IMR-90 (cell line): Measurements from ENCODE around the gene IP6K3. TPM values are rescaled to one million over a fixed set of nuclear protein-coding genes. Genes with fewer than 3 reads are reported as not detected.

Experiments
- ATAC-seq: fragments of 200-7000 bp; cut with Tn5 transposase; 2 replicates; pipeline ENCODE4 v1.9.1; 2020; ENCODE audit warnings: low read depth, mild to moderate bottlenecking, moderate library complexity
- BruUV-seq: library from RNA; stranded (reverse); fragments of 400-500 nt; replicated peaks from 2 replicates; lab custom pipeline; 2021; lab: Mats Ljungman, UMichigan
- CTCF ChIA-PET: fragments of 300-600 bp; formaldehyde crosslinking; extraction: SDS; loops from one replicate; lab custom pipeline; 2021; ENCODE audit warnings: antibody characterized with exemption; lab: Yijun Ruan, JAX
- POLR2A ChIA-PET: fragments of 300-600 bp; sonication (Branson Sonifier 250); formaldehyde crosslinking; loops from one replicate; lab custom pipeline; 2022; ENCODE audit warnings: antibody characterized with exemption; ENCODE audit not compliant: unreplicated experiment; lab: Charles Lee
- DNase-seq: peaks from one replicate; pipeline ENCODE4 v3.0.0; 2013
- H2AFZ ChIP-seq: replicated peaks from 2 replicates; pipeline ENCODE3; 2013; ENCODE audit warnings: low read length, mild to moderate bottlenecking; ENCODE audit not compliant: poor library complexity
- H2AK5ac ChIP-seq: 2 replicates; pipeline ENCODE4 v1.6.1; 2013; ENCODE audit warnings: low read depth, low read length, inconsistent platforms
- H2AK9ac ChIP-seq: replicated peaks from 2 replicates; pipeline ENCODE3; 2013; ENCODE audit warnings: mild to moderate bottlenecking, low read depth, low read length, moderate library complexity; ENCODE audit not compliant: poor library complexity
- H2BK120ac ChIP-seq: 2 replicates; pipeline ENCODE4 v1.6.1; 2013; ENCODE audit warnings: low read depth, low read length, inconsistent platforms
- H2BK15ac ChIP-seq: 3 replicates; pipeline ENCODE4 v1.6.1; 2013; ENCODE audit warnings: low read depth, low read length, inconsistent platforms
- H2BK20ac ChIP-seq: 2 replicates; pipeline ENCODE4 v1.6.1; 2013; ENCODE audit warnings: low read depth, mild to moderate bottlenecking, inconsistent platforms, low read length, moderate library complexity
- H2BK5ac ChIP-seq: 2 replicates; pipeline ENCODE4 v1.6.1; 2013; ENCODE audit warnings: mild to moderate bottlenecking, low read depth, low read length, inconsistent platforms; ENCODE audit not compliant: poor library complexity, severe bottlenecking
- H3K14ac ChIP-seq: replicated peaks from 2 replicates; pipeline ENCODE4 v1.6.1; 2013; ENCODE audit warnings: low read depth, low read length, inconsistent platforms
- H3K18ac ChIP-seq: 2 replicates; pipeline ENCODE4 v1.6.1; 2013; ENCODE audit warnings: low read depth, low read length, control low read depth
- H3K23ac ChIP-seq: 2 replicates; pipeline ENCODE4 v1.6.1; 2013; ENCODE audit warnings: low read depth, low read length, inconsistent platforms
- H3K27ac ChIP-seq: 2 replicates; pipeline ENCODE4 v1.5.1; 2013; ENCODE audit warnings: mild to moderate bottlenecking, control low read depth, low read length; ENCODE audit not compliant: insufficient read depth
- H3K27me3 ChIP-seq: 2 replicates; pipeline ENCODE4 v1.6.1; 2013; ENCODE audit warnings: low read length; ENCODE audit not compliant: control insufficient read depth, insufficient read depth
- H3K36me3 ChIP-seq: 2 replicates; pipeline ENCODE4 v1.6.1; 2013; ENCODE audit warnings: low read length, mixed read lengths; ENCODE audit not compliant: control insufficient read depth, insufficient read depth
- H3K4ac ChIP-seq: 2 replicates; pipeline ENCODE4 v1.6.1; 2013; ENCODE audit warnings: low read depth, low read length, inconsistent platforms
- H3K4me1 ChIP-seq: 2 replicates; pipeline ENCODE4 v1.6.1; 2013; ENCODE audit warnings: low read length, mixed read lengths; ENCODE audit not compliant: control insufficient read depth, insufficient read depth
- H3K4me2 ChIP-seq: 2 replicates; pipeline ENCODE4 v1.6.1; 2013; ENCODE audit warnings: low read depth, mild to moderate bottlenecking, control low read depth, low read length, moderate library complexity
- H3K4me3 ChIP-seq: 2 replicates; pipeline ENCODE4 v1.5.1; 2013; ENCODE audit warnings: low read depth, mild to moderate bottlenecking, control low read depth, low read length, moderate library complexity; ENCODE audit not compliant: insufficient read depth
- H3K56ac ChIP-seq: 2 replicates; pipeline ENCODE4 v1.6.1; 2013; ENCODE audit warnings: low read length, inconsistent platforms; ENCODE audit not compliant: insufficient read depth; ENCODE audit errors: extremely low read depth
- H3K79me1 ChIP-seq, 2 experiments: 2 replicates each; pipeline ENCODE4 v1.6.1; 2013; ENCODE audit warnings: low read length in 2 of 2, inconsistent platforms in 1 of 2, low read depth in 1 of 2
- H3K9ac ChIP-seq: 2 replicates; pipeline ENCODE4 v1.6.1; 2013; ENCODE audit warnings: low read depth, low read length, control low read depth
- H3K9me1 ChIP-seq: 2 replicates; pipeline ENCODE4 v1.6.1; 2013; ENCODE audit warnings: low read length, inconsistent platforms; ENCODE audit not compliant: insufficient read depth
- H3K9me3 ChIP-seq: 2 replicates; pipeline ENCODE4 v1.6.1; 2013; ENCODE audit warnings: low read length; ENCODE audit not compliant: control insufficient read depth, insufficient read depth
- H4K20me1 ChIP-seq: 2 replicates; pipeline ENCODE4 v1.6.1; 2013; ENCODE audit warnings: low read length, inconsistent platforms; ENCODE audit not compliant: insufficient read depth
- H4K5ac ChIP-seq: 2 replicates; pipeline ENCODE4 v1.6.1; 2013; ENCODE audit warnings: mild to moderate bottlenecking, low read depth, low read length, control low read depth
- H4K8ac ChIP-seq, 2 experiments: 2 replicates each; pipeline ENCODE4 v1.6.1; 2013; ENCODE audit warnings: low read depth in 2 of 2, low read length in 2 of 2, control low read depth in 1 of 2, inconsistent platforms in 1 of 2
- H4K91ac ChIP-seq: 2 replicates; pipeline ENCODE4 v1.6.1; 2013; ENCODE audit warnings: low read depth, low read length, inconsistent platforms; ENCODE audit not compliant: insufficient read depth
- CEBPB ChIP-seq: IDR thresholded peaks from 2 replicates; pipeline ENCODE4 v1.6.1; 2012; ENCODE audit warnings: low read depth, low read length, improper control_type of control experiment
- FOS ChIP-seq: fragments of 150-350 bp; IDR thresholded peaks from 2 replicates; pipeline ENCODE4 v1.6.1; 2016; ENCODE audit warnings: low read depth, low read length
- WGBS, 2 experiments: methylation state at CpG; one replicate each; pipeline versions ENCODE4 v1.1.5 to v1.1.7; 2013; ENCODE audit warnings: missing lambda C conversion rate in 2 of 2; ENCODE audit not compliant: insufficient read length in 1 of 2; ENCODE audit errors: extremely low coverage in 2 of 2; 5-methylcytosine and 5-hydroxymethylcytosine counted together
- dilution Hi-C: fragments of 300-500 bp; cut with HindIII; formaldehyde crosslinking; loops from one replicate; pipeline ENCODE4 v1.14.3; 2018; ENCODE audit warnings: low sequenced_read_pairs; ENCODE audit not compliant: unreplicated experiment
- in situ Hi-C: fragments of 300-500 bp; cut with MboI; formaldehyde crosslinking; loops from 3 replicates; pipeline ENCODE4 v1.14.3; 2019; ENCODE audit warnings: low sequenced_read_pairs, inconsistent platforms, mixed read lengths
- intact Hi-C: fragments of 100-400 bp; cut with micrococcal nuclease; formaldehyde crosslinking; loops from 2 replicates; pipeline ENCODE4 v1.10.0; 2022
- polyA plus RNA-seq, 3 experiments: library from polyadenylated mRNA; depleted of rRNA; stranded (reverse); fragments of >200 nt; gene quantifications; 2 replicates each; pipeline ENCODE4 v1.2.3, GENCODE V29; 2012; ENCODE audit warnings: low replicate concordance in 1 of 3
- total RNA-seq: library from RNA; depleted of rRNA; stranded (reverse); fragments of >200 nt; gene quantifications from 2 replicates; pipeline ENCODE4 v1.2.3, GENCODE V29; 2012

IP6K3 gene
- total and polyA plus RNA-seq, 2 of the 4 experiments (the other 2 are of a cell fraction), result 0.18 to 0.51 TPM

GRCh38 chr6:33712914-33713313 is 33.8 kb downstream of the IP6K3 start:
- Histone ChIP-seq H3K9me1 (peaks cover 8% of the 10 kb centered on the region), H3K4me1 (peaks cover 5% of the 10 kb centered on the region), H3K4me3 (no peak overlapping the region), H2AK5ac (no peak overlapping the region), H3K56ac (no peak overlapping the region), H2BK5ac (no peak overlapping the region), H3K18ac (no peak overlapping the region), H4K20me1 (no peaks in the 10 kb centered on the region), H2AFZ (no peak overlapping the region), H2BK15ac (no peak overlapping the region), H3K4me2 (no peak overlapping the region), H3K9me3 (no peaks in the 10 kb centered on the region), H4K5ac (no peak overlapping the region), H4K91ac (no peak overlapping the region), H3K23ac (no peak overlapping the region), H3K79me1 (peaks cover 17 to 34% of the 10 kb centered on the region in 2 experiments), H3K9ac (no peak overlapping the region), H3K14ac (no peak overlapping the region), H4K8ac (no peak overlapping the region), H3K4ac (no peak overlapping the region), H3K27ac (no peak overlapping the region), H2BK120ac (no peak overlapping the region), H2BK20ac (no peak overlapping the region), H2AK9ac (no peak overlapping the region), H3K27me3 (peaks cover 15% of the 10 kb centered on the region), H3K36me3 (peaks cover 7% of the 10 kb centered on the region)
- intact Hi-C loops, result no loop called here
- dilution Hi-C loops, result no loop called here
- DNase-seq (no peak), ATAC-seq (no peak)
- CTCF ChIA-PET, result no interaction called here
- in situ Hi-C loops, result loop anchor here (10.0 kb wide), 1 partner anchor 442 kb away; no protein-coding TSS in a partner anchor
- POLR2A ChIA-PET, result no interaction called here
- WGBS, 2 experiments, result no CpG with 5 or more reads among the region's 3 CpGs
- no TSS peak for BruUV-seq
- TF ChIP-seq CEBPB (no peak), FOS (no peak)
